OCI-LY3 (cell line): Measurements from ENCODE around the gene FRMD4A.
A peak's percentile ranks its signal among the peaks of the same experiment; 100 is the strongest.

Experiments used
- H2AFZ ChIP-seq: fragments of 200-600, 300-600 bp; shearing (Covaris generic); 2 replicates; pipeline ENCODE4 v1.6.0; 2014; ENCODE audit warnings: antibody characterized with exemption, low read depth, low read length
- H3K27ac ChIP-seq: fragments of 200-600, 300-600 bp; sonication (generic); 2 replicates; pipeline ENCODE4 v1.5.1; 2014; ENCODE audit warnings: mild to moderate bottlenecking, low read length, moderate library complexity, mixed read lengths
- H3K27me3 ChIP-seq: fragments of 200-600, 300-600 bp; sonication (generic); 2 replicates; pipeline ENCODE4 v1.6.1; 2014; ENCODE audit warnings: low read depth, low read length, mixed read lengths
- H3K36me3 ChIP-seq: fragments of 200-600, 300-600 bp; sonication (generic); replicated peaks from 2 replicates; pipeline ENCODE3; 2014; ENCODE audit warnings: low read depth, low read length, mixed read lengths
- H3K4me1 ChIP-seq: fragments of 300-600, 200-600 bp; sonication (generic); 2 replicates; pipeline ENCODE4 v1.6.1; 2014; ENCODE audit warnings: low read length, mixed read lengths
- H3K4me2 ChIP-seq: fragments of 200-600, 300-600 bp; sonication (generic); 2 replicates; pipeline ENCODE4 v1.6.1; 2014; ENCODE audit warnings: low read length, mixed read lengths
- H3K4me3 ChIP-seq: fragments of 300-600, 200-600 bp; sonication (generic); 2 replicates; pipeline ENCODE4 v1.5.1; 2014; ENCODE audit warnings: antibody characterized with exemption, mild to moderate bottlenecking, low read length, moderate library complexity
- H3K79me2 ChIP-seq: fragments of 300-600, 200-600 bp; shearing (Covaris generic); 2 replicates; pipeline ENCODE4 v1.6.1; 2014; ENCODE audit warnings: mild to moderate bottlenecking, low read length, mixed read lengths
- H3K9ac ChIP-seq: fragments of 300-600, 200-600 bp; shearing (Covaris generic); 2 replicates; pipeline ENCODE4 v1.6.0; 2014; ENCODE audit warnings: mild to moderate bottlenecking, low read length, moderate library complexity
- H3K9me3 ChIP-seq: fragments of 200-600, 300-600 bp; shearing (Covaris generic); 2 replicates; pipeline ENCODE4 v1.6.1; 2014; ENCODE audit warnings: low read length, mixed read lengths; ENCODE audit not compliant: insufficient read depth
- H4K20me1 ChIP-seq: fragments of 200-600, 300-600 bp; sonication (generic); 2 replicates; pipeline ENCODE4 v1.6.1; 2016; ENCODE audit warnings: low read length, mixed read lengths; ENCODE audit not compliant: insufficient read depth
- EZH2phosphoT487 ChIP-seq: fragments of 200-600 bp; shearing (Covaris generic); IDR thresholded peaks from 2 replicates; pipeline ENCODE4 v1.6.1; 2018; ENCODE audit warnings: antibody characterized with exemption, mixed run types, low read depth
- TF ChIP-seq, protein P1 (sequence below): fragments of 200-600, 300-600 bp; sonication (generic); IDR thresholded peaks from 2 replicates; pipeline ENCODE4 v1.5.1; 2014; ENCODE audit warnings: antibody characterized with exemption, low read length, low read depth

Gene FRMD4A

DNA sequence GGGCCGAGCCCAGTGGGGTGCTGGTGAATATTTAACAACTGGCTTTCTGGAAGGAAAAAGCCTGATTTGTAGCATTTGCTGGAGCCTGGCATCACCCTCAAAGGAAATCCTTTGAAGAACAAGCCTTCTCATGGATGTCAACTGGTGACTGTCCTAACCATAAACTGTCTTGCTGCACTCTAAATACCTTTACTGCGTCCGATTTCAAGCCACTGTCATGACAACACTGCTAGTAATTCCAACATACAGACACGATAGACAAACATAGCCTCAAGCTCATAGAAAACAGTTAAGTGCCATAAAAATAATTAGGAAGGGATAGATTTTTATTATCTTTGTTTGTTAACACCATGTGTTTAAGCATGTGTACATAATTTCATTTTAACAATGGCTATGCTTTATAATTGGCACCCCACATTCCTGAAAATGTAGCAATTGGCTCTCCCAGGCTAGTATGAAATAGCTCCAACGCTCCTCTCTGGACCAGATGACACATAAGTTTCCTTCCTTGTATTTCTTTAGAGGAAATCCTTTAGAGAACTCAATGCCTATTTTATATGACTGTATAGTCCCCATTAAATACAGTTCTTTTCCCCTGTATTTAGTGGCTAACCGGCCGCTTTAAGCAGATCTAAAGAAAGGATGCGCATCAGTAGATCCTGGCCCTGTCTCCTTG is 470.6 kb downstream of the FRMD4A start:
- Histone ChIP-seq H3K4me2 (no peak overlapping the region), H4K20me1 (no peaks in the 10 kb centered on the region), H3K79me2 (no peaks in the 10 kb centered on the region), H3K4me1 (peaks cover 19% of the 10 kb centered on the region), H3K27me3 (peaks cover 8% of the 10 kb centered on the region; the same call in 1 of the 2 replicates), H3K27ac (no peak overlapping the region), H3K9me3 (no peaks in the 10 kb centered on the region), H3K36me3 (no peaks in the 10 kb centered on the region), H3K9ac (no peak overlapping the region), H2AFZ (no peak overlapping the region), H3K4me3 (no peak overlapping the region)
- TF ChIP-seq, protein P1, sequence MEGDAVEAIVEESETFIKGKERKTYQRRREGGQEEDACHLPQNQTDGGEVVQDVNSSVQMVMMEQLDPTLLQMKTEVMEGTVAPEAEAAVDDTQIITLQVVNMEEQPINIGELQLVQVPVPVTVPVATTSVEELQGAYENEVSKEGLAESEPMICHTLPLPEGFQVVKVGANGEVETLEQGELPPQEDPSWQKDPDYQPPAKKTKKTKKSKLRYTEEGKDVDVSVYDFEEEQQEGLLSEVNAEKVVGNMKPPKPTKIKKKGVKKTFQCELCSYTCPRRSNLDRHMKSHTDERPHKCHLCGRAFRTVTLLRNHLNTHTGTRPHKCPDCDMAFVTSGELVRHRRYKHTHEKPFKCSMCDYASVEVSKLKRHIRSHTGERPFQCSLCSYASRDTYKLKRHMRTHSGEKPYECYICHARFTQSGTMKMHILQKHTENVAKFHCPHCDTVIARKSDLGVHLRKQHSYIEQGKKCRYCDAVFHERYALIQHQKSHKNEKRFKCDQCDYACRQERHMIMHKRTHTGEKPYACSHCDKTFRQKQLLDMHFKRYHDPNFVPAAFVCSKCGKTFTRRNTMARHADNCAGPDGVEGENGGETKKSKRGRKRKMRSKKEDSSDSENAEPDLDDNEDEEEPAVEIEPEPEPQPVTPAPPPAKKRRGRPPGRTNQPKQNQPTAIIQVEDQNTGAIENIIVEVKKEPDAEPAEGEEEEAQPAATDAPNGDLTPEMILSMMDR, result no peak
- TF ChIP-seq EZH2phosphoT487, result no peak

DNA sequence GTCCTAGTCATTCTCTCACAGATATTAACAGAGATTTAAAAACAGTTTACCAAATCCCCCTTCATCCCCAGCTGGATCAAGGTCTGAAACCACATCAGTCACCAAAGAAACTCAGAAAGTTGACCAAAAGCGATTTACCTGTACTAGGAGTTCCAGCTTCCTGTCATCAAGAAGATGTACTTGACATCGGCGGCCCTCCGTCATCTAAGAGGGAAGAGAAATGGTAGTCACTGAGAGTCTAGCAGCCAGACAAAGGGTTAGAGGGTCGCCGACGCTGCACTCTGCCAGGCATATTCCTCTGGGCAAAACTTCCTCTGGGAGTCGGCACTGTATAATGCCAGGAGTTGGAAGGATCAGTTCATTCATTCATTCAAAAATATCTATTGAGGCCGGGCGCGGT is 472.0 kb downstream of the FRMD4A start:
- no peaks in the 10 kb centered on the region for H3K79me2 ChIP-seq
- no peaks in the 10 kb centered on the region for H3K36me3 ChIP-seq
- no peak overlapping the region for H3K4me2 ChIP-seq
- no peak overlapping the region for H3K9ac ChIP-seq
- H3K27ac ChIP-seq, result no peak overlapping the region
- no peak overlapping the region for H3K4me3 ChIP-seq
- peaks cover 24% of the 10 kb centered on the region for H3K4me1 ChIP-seq
- H3K27me3 ChIP-seq, result peaks cover 8% of the 10 kb centered on the region; the same call in 1 of the 2 replicates
- no peaks in the 10 kb centered on the region for H3K9me3 ChIP-seq
- TF ChIP-seq, protein P1, result no peak
- TF ChIP-seq EZH2phosphoT487, result no peak
- no peaks in the 10 kb centered on the region for H4K20me1 ChIP-seq
- no peak overlapping the region for H2AFZ ChIP-seq

DNA sequence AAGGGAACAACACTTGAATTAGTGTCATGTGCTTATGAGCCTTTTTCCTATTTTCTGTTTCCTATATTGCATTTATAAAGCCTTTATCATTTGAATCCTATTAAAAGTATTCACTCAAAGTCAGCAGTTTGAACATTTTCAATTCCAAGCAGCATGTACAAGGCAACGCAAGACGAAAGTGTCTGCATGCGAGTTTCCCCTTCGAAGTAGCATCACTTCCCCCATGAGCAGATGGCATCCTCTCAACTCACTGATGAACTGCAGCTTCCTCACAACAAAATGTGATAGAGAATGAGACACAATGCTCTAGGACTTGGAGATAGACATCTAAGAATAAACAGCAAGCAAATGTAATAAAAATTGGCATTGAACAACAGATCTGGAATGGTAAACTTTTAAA is 473.3 kb downstream of the FRMD4A start:
- Histone ChIP-seq H3K9me3 (no peaks in the 10 kb centered on the region), H3K4me2 (peak overlapping the region; percentile 55), H2AFZ (no peak overlapping the region), H3K4me1 (peaks cover 24% of the 10 kb centered on the region), H3K27me3 (peaks cover 8% of the 10 kb centered on the region; the same call in 1 of the 2 replicates), H3K9ac (no peak overlapping the region), H3K36me3 (no peaks in the 10 kb centered on the region), H3K27ac (no peak overlapping the region), H3K79me2 (no peaks in the 10 kb centered on the region), H4K20me1 (no peaks in the 10 kb centered on the region), H3K4me3 (peak overlapping the region; percentile 18; the same call in 1 of the 2 replicates)
- no peak for TF ChIP-seq EZH2phosphoT487
- TF ChIP-seq, protein P1, result no peak

DNA sequence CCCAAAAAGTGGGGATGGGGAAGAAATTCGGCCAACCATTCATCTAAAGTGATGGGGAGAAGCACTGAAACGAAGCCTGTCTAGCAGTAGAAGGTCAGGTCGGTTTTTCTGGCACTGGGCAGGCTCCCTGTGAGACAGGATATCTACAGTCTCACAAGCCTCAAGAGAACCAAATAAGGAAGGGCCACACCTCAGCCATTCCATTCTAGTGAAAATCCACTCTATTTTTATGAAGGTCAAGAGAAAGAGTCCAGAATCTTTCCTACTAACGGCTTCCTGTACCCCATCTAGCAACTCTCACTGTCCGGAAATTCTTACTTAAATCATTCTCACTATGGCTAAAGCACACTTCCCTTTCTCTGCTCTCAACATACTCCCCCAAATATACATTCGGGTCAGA is 476.9 kb downstream of the FRMD4A start:
- no peaks in the 10 kb centered on the region for H3K36me3 ChIP-seq
- H3K9ac ChIP-seq, result no peak overlapping the region
- H3K27me3 ChIP-seq, result peaks cover under 1% of the 10 kb centered on the region; the same call in 1 of the 2 replicates
- no peaks in the 10 kb centered on the region for H4K20me1 ChIP-seq
- H3K27ac ChIP-seq, result no peak overlapping the region
- no peak overlapping the region for H3K4me2 ChIP-seq
- H3K79me2 ChIP-seq, result no peaks in the 10 kb centered on the region
- H3K9me3 ChIP-seq, result no peaks in the 10 kb centered on the region
- H2AFZ ChIP-seq, result no peak overlapping the region
- H3K4me1 ChIP-seq, result peaks cover 24% of the 10 kb centered on the region
- no peak overlapping the region for H3K4me3 ChIP-seq
- no peak for TF ChIP-seq EZH2phosphoT487
- TF ChIP-seq, protein P1, result no peak
